Measurements from ENCODE around the gene MKRN1. TPM values are rescaled to one million over a fixed set of nuclear protein-coding genes. Genes with fewer than 3 reads are reported as not detected.
"Not testable (repeated sequence)": the region's sequence is repeated elsewhere in the genome, so short reads cannot be mapped to it uniquely, and the experiment has no call there.

MKRN1 gene
- total RNA-seq, 2 experiments from 2014 or later: 84.5 to 86.9 TPM

- H3K4me1 Mint-ChIP-seq: peaks cover 21% of the 10 kb centered on the region
- no peaks in the 10 kb centered on the region for H3K9me3 Mint-ChIP-seq
- ChIA-PET CTCF (no interaction called here), POLR2A (no interaction called here)
- H3K36me3 Mint-ChIP-seq (ENCODE audit: low read depth): peaks cover 6% of the 10 kb centered on the region
- H3K27me3 Mint-ChIP-seq: no peaks in the 10 kb centered on the region
- H3K4me3 Mint-ChIP-seq: no peak overlapping the region
- DNase-seq: no peak
- no peak overlapping the region for H3K27ac Mint-ChIP-seq
These were observed 31.5 kb downstream of the MKRN1 start for GRCh38 chr7:140447841-140448240.

GRCh38 chr7:140446467-140446866 lies 32.8 kb downstream of the MKRN1 start:
- ChIA-PET CTCF (interaction anchor here (1.0 kb wide), 1 partner anchor 10 kb away, joined by 3 read pairs; no protein-coding TSS in a partner anchor), POLR2A (no interaction called here)
- Mint-ChIP-seq H3K36me3 (ENCODE audit: low read depth) (no peaks in the 10 kb centered on the region), H3K4me1 (peaks cover 21% of the 10 kb centered on the region), H3K27ac (no peak overlapping the region), H3K27me3 (no peaks in the 10 kb centered on the region), H3K9me3 (no peaks in the 10 kb centered on the region), H3K4me3 (no peak overlapping the region)
- no peak for DNase-seq

- Mint-ChIP-seq H3K9me3 (no peaks in the 10 kb centered on the region), H3K4me1 (peaks cover 5% of the 10 kb centered on the region), H3K36me3 (ENCODE audit: low read depth) (no peaks in the 10 kb centered on the region), H3K4me3 (no peak overlapping the region), H3K27me3 (no peaks in the 10 kb centered on the region), H3K27ac (no peak overlapping the region)
- DNase-seq: no peak
- ChIA-PET POLR2A (no interaction called here), CTCF (no interaction called here)
These were observed 37.8 kb downstream of the MKRN1 start for GRCh38 chr7:140441519-140441918.

- Mint-ChIP-seq H3K36me3 (ENCODE audit: low read depth) (no peaks in the 10 kb centered on the region), H3K4me1 (peaks cover 5% of the 10 kb centered on the region), H3K9me3 (no peaks in the 10 kb centered on the region), H3K27ac (no peak overlapping the region), H3K27me3 (no peaks in the 10 kb centered on the region), H3K4me3 (no peak overlapping the region)
- CTCF ChIA-PET: interaction anchor here (0.6 to 1.2 kb wide), 3 partner anchors 16 to 192 kb away, joined by 3 read pairs; no protein-coding TSS in a partner anchor
- POLR2A ChIA-PET: no interaction called here
- DNase-seq: no peak
These were observed 38.7 kb downstream of the MKRN1 start for GRCh38 chr7:140440593-140440992.

- Mint-ChIP-seq H3K4me1 (peaks cover 5% of the 10 kb centered on the region), H3K27ac (no peak overlapping the region), H3K36me3 (ENCODE audit: low read depth) (no peaks in the 10 kb centered on the region), H3K9me3 (no peaks in the 10 kb centered on the region), H3K27me3 (no peaks in the 10 kb centered on the region), H3K4me3 (no peak overlapping the region)
- DNase-seq: no peak
- ChIA-PET POLR2A (interaction anchor here (0.6 kb wide), 1 partner anchor 85 kb away, joined by 3 read pairs; no protein-coding TSS in a partner anchor), CTCF (interaction anchor here (0.6 to 0.7 kb wide), 2 partner anchors 13 to 31 kb away, joined by 3 read pairs; no protein-coding TSS in a partner anchor)
These were observed 39.9 kb downstream of the MKRN1 start for GRCh38 chr7:140439359-140439758.

- Mint-ChIP-seq H3K27me3 (no peaks in the 10 kb centered on the region), H3K9me3 (no peaks in the 10 kb centered on the region), H3K27ac (no peak overlapping the region), H3K4me3 (no peak overlapping the region), H3K36me3 (ENCODE audit: low read depth) (no peaks in the 10 kb centered on the region), H3K4me1 (peaks cover 3% of the 10 kb centered on the region)
- ChIA-PET CTCF (interaction anchor here (0.7 kb wide), 1 partner anchor 19 kb away, joined by 3 read pairs; no protein-coding TSS in a partner anchor), POLR2A (no interaction called here)
- no peak for DNase-seq
These were observed 43.9 kb downstream of the MKRN1 start for GRCh38 chr7:140435252-140435895.

GRCh38 chr7:140433396-140433795 lies 45.9 kb downstream of the MKRN1 start:
- POLR2A ChIA-PET: no interaction called here
- Mint-ChIP-seq H3K27ac (no peak overlapping the region), H3K4me3 (no peak overlapping the region), H3K36me3 (ENCODE audit: low read depth) (no peaks in the 10 kb centered on the region), H3K4me1 (no peaks in the 10 kb centered on the region), H3K9me3 (no peaks in the 10 kb centered on the region), H3K27me3 (no peaks in the 10 kb centered on the region)
- no peak for DNase-seq
- CTCF ChIA-PET: interaction anchor here (0.6 to 1.0 kb wide), 5 partner anchors 11 to 90 kb away, joined by 3 to 5 read pairs (median 4); no protein-coding TSS in a partner anchor

GRCh38 chr7:140426130-140426529 lies 53.2 kb downstream of the MKRN1 start:
- no peaks in the 10 kb centered on the region for H3K36me3 Mint-ChIP-seq (ENCODE audit: low read depth)
- no peaks in the 10 kb centered on the region for H3K27me3 Mint-ChIP-seq
- no peaks in the 10 kb centered on the region for H3K4me1 Mint-ChIP-seq
- no peak overlapping the region for H3K4me3 Mint-ChIP-seq
- no peak for DNase-seq
- no peak overlapping the region for H3K27ac Mint-ChIP-seq
- no peaks in the 10 kb centered on the region for H3K9me3 Mint-ChIP-seq
- ChIA-PET POLR2A (no interaction called here), CTCF (interaction anchor here (0.7 kb wide), 1 partner anchor 9 kb away, joined by 3 read pairs; no protein-coding TSS in a partner anchor)

- ChIA-PET POLR2A (no interaction called here), CTCF (no interaction called here)
These were observed 53.6 kb downstream of the MKRN1 start for GRCh38 chr7:140425718-140426117.

GRCh38 chr7:140423501-140423900 lies 55.8 kb downstream of the MKRN1 start:
- Mint-ChIP-seq H3K4me1 (no peaks in the 10 kb centered on the region), H3K4me3 (no peak overlapping the region), H3K36me3 (ENCODE audit: low read depth) (no peaks in the 10 kb centered on the region), H3K9me3 (no peaks in the 10 kb centered on the region), H3K27me3 (no peaks in the 10 kb centered on the region), H3K27ac (no peak overlapping the region)
- no peak for DNase-seq
- ChIA-PET CTCF (interaction anchor here (1.7 kb wide), 1 partner anchor 20 kb away, joined by 4 read pairs; no protein-coding TSS in a partner anchor), POLR2A (no interaction called here)

More at GRCh38 chr7:140425718-140426117, 53.6 kb downstream of the MKRN1 start:
- Mint-ChIP-seq H3K36me3 (ENCODE audit: low read depth) (no peaks in the 10 kb centered on the region), H3K4me1 (no peaks in the 10 kb centered on the region), H3K27ac (peak overlapping the region; percentile 41), H3K4me3 (no peak overlapping the region), H3K9me3 (no peaks in the 10 kb centered on the region), H3K27me3 (no peaks in the 10 kb centered on the region)
- no peak for DNase-seq

- no peak for DNase-seq
- Mint-ChIP-seq H3K4me3 (no peak overlapping the region), H3K4me1 (peaks cover 8% of the 10 kb centered on the region), H3K27ac (no peak overlapping the region), H3K27me3 (no peaks in the 10 kb centered on the region), H3K9me3 (no peaks in the 10 kb centered on the region), H3K36me3 (ENCODE audit: low read depth) (no peaks in the 10 kb centered on the region)
- ChIA-PET POLR2A (interaction anchor here (0.6 kb wide), 1 partner anchor 39 kb away, joined by 9 read pairs; no protein-coding TSS in a partner anchor), CTCF (no interaction called here)
These were observed 57.8 kb downstream of the MKRN1 start for GRCh38 chr7:140421521-140421920.

- Mint-ChIP-seq H3K27ac (no peak overlapping the region), H3K4me1 (peaks cover 17% of the 10 kb centered on the region), H3K9me3 (no peaks in the 10 kb centered on the region), H3K36me3 (ENCODE audit: low read depth) (peaks cover 5% of the 10 kb centered on the region), H3K4me3 (no peak overlapping the region), H3K27me3 (no peaks in the 10 kb centered on the region)
- ChIA-PET CTCF (interaction anchor here (0.6 to 1.0 kb wide), 6 partner anchors 9 to 373 kb away, joined by 3 to 5 read pairs (median 3); no protein-coding TSS in a partner anchor), POLR2A (no interaction called here)
- no peak for DNase-seq
These were observed 60.7 kb downstream of the MKRN1 start for GRCh38 chr7:140418653-140419052.

- POLR2A ChIA-PET; H3K36me3 Mint-ChIP-seq (ENCODE audit: low read depth); H3K27me3 Mint-ChIP-seq; H3K4me3 Mint-ChIP-seq; H3K9me3 Mint-ChIP-seq; DNase-seq; H3K27ac Mint-ChIP-seq: not testable (repeated sequence)
- CTCF ChIA-PET: interaction anchor here (0.6 to 1.7 kb wide), 5 partner anchors 9 to 373 kb away, joined by 3 to 8 read pairs (median 3); no protein-coding TSS in a partner anchor
- peaks cover 17% of the 10 kb centered on the region for H3K4me1 Mint-ChIP-seq
These were observed 61.2 kb downstream of the MKRN1 start for GRCh38 chr7:140418156-140418472.
